K562 (cell line): ENCODE results near the gene USP16. TPM values are rescaled to one million over a fixed set of nuclear protein-coding genes. Genes with fewer than 3 reads are reported as not detected.

Source experiments
- ARHGAP35 ChIP-seq: fragments of 450-650 bp; IDR thresholded peaks from 2 replicates; pipeline ENCODE4 v1.6.1; 2018; ENCODE audit not compliant: partially characterized antibody
- BRD9 ChIP-seq: fragments of 450-650 bp; IDR thresholded peaks from 2 replicates; pipeline ENCODE4 v1.6.1; 2018; ENCODE audit warnings: low read depth; ENCODE audit not compliant: partially characterized antibody
- CEBPG ChIP-seq, 3 experiments: fragments of 200-800 bp in 1 of 3; sonication (Bioruptor generic) in 1 of 3; sonication (generic) in 1 of 3; formaldehyde crosslinking in 1 of 3; IDR thresholded peaks in 2 of 3; conservative IDR thresholded peaks in 1 of 3; 2 replicates each; pipeline versions ENCODE4 v1.6.1 to v1.8.0; 2016 to 2022; ENCODE audit warnings: missing compliant biosample characterization in 2 of 3, missing genetic modification characterization in 2 of 3, mild to moderate bottlenecking in 1 of 3, missing genetic modification reagents in 1 of 3
- ETS2 ChIP-seq: IDR thresholded peaks from 2 replicates; pipeline ENCODE4 v1.6.1; 2016; ENCODE audit warnings: borderline replicate concordance, missing genetic modification characterization, mild to moderate bottlenecking, moderate library complexity, missing compliant biosample characterization; ENCODE audit not compliant: poor library complexity, severe bottlenecking
- NR2C1 ChIP-seq, 2 experiments: fragments of 450-650 bp; IDR thresholded peaks; 2 replicates each; pipeline ENCODE4 v1.6.1; 2017; ENCODE audit warnings: mild to moderate bottlenecking in 2 of 2, antibody characterized with exemption in 1 of 2, inconsistent platforms in 1 of 2, missing compliant biosample characterization in 1 of 2, missing genetic modification characterization in 1 of 2
- PTBP1 ChIP-seq: fragments of 200-400 bp; formaldehyde crosslinking; IDR thresholded peaks from 2 replicates; pipeline ENCODE4 v1.6.1; 2017; ENCODE audit warnings: low read depth, low read length
- SOX6 ChIP-seq: fragments of 450-650 bp; IDR thresholded peaks from 2 replicates; pipeline ENCODE4 v1.6.1; 2014; ENCODE audit warnings: mild to moderate bottlenecking
- TAF7 ChIP-seq: fragments of 450-650 bp; IDR thresholded peaks from 2 replicates; pipeline ENCODE4 v1.6.1; 2016; ENCODE audit warnings: missing genetic modification characterization, missing compliant biosample characterization
- TBP ChIP-seq: optimal IDR thresholded peaks from 2 replicates; pipeline ENCODE3; 2011; ENCODE audit warnings: low read depth, low read length, improper control_type of control experiment
- polyA plus RNA-seq, 8 experiments: library from polyadenylated mRNA; depleted of rRNA in 4 of 8; stranded (reverse) in 5 of 8; unstranded in 3 of 8; fragments of >200 nt; fragmentation: Nextera tagmentation in 2 of 8; fragmentation: Illumina TruSeq in 1 of 8; extraction: Ambion mirVana in 2 of 8; extraction: Trizol in 1 of 8; gene quantifications; 2 replicates each; pipeline versions ENCODE4 v1.2.1 to v1.2.3, GENCODE V29; 2011 to 2014; ENCODE audit warnings: inconsistent platforms in 1 of 8, missing spikeins in 1 of 8
- total RNA-seq, 7 experiments: library from RNA; depleted of rRNA in 6 of 7; stranded (reverse); fragments of >200 nt in 6 of 7; fragmentation: Illumina TruSeq in 2 of 7; extraction: Trizol in 2 of 7; gene quantifications; 2 replicates each; pipeline versions ENCODE4 v1.2.1 to v1.2.3, GENCODE V29; 2011 to 2021; ENCODE audit warnings: low replicate concordance in 1 of 7
- TF ChIP-seq, protein P1 (sequence below): fragments of 200-600 bp; sonication (generic); IDR thresholded peaks from one replicate; pipeline ENCODE4 v1.6.1; 2012; ENCODE audit warnings: mild to moderate bottlenecking, low read depth, low read length, inconsistent platforms
- TF ChIP-seq, protein P2 (sequence below), 2 experiments: fragments of 450-650 bp; conservative IDR thresholded peaks; 2 replicates each; pipeline ENCODE4 v1.6.1; 2017; ENCODE audit warnings: mild to moderate bottlenecking in 2 of 2, moderate library complexity in 2 of 2
- TF ChIP-seq, protein P3 (sequence below): sonication (generic); formaldehyde crosslinking; IDR thresholded peaks from 2 replicates; pipeline ENCODE4 v1.8.1; 2022; ENCODE audit warnings: missing genetic modification reagents

The USP16 gene
- total and polyA plus RNA-seq, 9 of the 15 experiments (the other 6 are each of a cell fraction or from before 2014, with no cell fraction given), result 38.4 to 90.9 (median 62.8) TPM

DNA sequence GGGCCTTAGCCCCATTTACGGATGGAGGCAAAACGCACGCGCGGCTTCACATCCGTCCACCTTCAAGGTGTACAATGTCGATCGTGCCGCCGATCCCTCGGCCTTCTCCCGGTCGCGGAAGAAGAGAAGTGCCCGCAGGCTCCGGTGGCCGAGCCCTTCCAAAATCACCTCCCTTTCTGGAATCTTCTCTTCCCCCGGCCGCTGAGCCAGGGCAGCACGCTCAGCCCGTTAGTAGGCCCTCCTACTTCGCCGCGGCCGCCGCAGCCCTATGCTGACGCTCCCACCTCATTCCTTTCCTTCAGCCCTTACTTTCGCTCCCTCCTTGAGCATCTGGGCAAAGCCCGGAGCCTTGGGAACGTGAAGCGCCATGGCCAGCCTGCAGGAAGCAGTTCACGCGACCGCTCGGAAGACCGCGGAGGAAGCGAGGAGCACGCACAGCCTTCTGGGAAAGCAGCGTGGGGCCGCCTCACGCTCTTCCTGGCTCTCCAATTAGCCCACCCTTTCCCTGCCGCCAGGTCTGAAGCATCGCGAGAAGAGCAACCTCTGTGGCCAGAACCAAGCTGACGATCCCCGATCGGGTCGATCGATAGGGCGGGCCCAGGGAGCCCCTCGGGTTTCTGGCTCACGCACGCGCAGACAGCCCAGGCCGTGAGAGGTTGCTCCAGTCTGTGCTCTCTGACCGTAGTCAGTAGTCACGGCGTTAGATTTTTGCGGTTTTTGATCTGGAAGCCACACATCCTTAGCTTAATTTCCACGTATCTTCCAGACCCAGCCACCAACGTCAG lies 48.9 kb downstream of the USP16 start, which contains the start of gene CCT8 (continued):
- no peak for TF ChIP-seq NR2C1 (IDR thresholded peaks at IDR 0.05)
- TF ChIP-seq NR2C1 (tag; IDR thresholded peaks at IDR 0.05), result 0 out of 2 replicates have a peak, but pooled peaks have one; percentile 12
- no peak for TF ChIP-seq PTBP1
- TF ChIP-seq, protein P1, sequence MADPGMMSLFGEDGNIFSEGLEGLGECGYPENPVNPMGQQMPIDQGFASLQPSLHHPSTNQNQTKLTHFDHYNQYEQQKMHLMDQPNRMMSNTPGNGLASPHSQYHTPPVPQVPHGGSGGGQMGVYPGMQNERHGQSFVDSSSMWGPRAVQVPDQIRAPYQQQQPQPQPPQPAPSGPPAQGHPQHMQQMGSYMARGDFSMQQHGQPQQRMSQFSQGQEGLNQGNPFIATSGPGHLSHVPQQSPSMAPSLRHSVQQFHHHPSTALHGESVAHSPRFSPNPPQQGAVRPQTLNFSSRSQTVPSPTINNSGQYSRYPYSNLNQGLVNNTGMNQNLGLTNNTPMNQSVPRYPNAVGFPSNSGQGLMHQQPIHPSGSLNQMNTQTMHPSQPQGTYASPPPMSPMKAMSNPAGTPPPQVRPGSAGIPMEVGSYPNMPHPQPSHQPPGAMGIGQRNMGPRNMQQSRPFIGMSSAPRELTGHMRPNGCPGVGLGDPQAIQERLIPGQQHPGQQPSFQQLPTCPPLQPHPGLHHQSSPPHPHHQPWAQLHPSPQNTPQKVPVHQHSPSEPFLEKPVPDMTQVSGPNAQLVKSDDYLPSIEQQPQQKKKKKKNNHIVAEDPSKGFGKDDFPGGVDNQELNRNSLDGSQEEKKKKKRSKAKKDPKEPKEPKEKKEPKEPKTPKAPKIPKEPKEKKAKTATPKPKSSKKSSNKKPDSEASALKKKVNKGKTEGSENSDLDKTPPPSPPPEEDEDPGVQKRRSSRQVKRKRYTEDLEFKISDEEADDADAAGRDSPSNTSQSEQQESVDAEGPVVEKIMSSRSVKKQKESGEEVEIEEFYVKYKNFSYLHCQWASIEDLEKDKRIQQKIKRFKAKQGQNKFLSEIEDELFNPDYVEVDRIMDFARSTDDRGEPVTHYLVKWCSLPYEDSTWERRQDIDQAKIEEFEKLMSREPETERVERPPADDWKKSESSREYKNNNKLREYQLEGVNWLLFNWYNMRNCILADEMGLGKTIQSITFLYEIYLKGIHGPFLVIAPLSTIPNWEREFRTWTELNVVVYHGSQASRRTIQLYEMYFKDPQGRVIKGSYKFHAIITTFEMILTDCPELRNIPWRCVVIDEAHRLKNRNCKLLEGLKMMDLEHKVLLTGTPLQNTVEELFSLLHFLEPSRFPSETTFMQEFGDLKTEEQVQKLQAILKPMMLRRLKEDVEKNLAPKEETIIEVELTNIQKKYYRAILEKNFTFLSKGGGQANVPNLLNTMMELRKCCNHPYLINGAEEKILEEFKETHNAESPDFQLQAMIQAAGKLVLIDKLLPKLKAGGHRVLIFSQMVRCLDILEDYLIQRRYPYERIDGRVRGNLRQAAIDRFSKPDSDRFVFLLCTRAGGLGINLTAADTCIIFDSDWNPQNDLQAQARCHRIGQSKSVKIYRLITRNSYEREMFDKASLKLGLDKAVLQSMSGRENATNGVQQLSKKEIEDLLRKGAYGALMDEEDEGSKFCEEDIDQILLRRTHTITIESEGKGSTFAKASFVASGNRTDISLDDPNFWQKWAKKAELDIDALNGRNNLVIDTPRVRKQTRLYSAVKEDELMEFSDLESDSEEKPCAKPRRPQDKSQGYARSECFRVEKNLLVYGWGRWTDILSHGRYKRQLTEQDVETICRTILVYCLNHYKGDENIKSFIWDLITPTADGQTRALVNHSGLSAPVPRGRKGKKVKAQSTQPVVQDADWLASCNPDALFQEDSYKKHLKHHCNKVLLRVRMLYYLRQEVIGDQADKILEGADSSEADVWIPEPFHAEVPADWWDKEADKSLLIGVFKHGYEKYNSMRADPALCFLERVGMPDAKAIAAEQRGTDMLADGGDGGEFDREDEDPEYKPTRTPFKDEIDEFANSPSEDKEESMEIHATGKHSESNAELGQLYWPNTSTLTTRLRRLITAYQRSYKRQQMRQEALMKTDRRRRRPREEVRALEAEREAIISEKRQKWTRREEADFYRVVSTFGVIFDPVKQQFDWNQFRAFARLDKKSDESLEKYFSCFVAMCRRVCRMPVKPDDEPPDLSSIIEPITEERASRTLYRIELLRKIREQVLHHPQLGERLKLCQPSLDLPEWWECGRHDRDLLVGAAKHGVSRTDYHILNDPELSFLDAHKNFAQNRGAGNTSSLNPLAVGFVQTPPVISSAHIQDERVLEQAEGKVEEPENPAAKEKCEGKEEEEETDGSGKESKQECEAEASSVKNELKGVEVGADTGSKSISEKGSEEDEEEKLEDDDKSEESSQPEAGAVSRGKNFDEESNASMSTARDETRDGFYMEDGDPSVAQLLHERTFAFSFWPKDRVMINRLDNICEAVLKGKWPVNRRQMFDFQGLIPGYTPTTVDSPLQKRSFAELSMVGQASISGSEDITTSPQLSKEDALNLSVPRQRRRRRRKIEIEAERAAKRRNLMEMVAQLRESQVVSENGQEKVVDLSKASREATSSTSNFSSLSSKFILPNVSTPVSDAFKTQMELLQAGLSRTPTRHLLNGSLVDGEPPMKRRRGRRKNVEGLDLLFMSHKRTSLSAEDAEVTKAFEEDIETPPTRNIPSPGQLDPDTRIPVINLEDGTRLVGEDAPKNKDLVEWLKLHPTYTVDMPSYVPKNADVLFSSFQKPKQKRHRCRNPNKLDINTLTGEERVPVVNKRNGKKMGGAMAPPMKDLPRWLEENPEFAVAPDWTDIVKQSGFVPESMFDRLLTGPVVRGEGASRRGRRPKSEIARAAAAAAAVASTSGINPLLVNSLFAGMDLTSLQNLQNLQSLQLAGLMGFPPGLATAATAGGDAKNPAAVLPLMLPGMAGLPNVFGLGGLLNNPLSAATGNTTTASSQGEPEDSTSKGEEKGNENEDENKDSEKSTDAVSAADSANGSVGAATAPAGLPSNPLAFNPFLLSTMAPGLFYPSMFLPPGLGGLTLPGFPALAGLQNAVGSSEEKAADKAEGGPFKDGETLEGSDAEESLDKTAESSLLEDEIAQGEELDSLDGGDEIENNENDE, result no peak
- TF ChIP-seq ETS2, result no peak
- TF ChIP-seq, protein P2, sequence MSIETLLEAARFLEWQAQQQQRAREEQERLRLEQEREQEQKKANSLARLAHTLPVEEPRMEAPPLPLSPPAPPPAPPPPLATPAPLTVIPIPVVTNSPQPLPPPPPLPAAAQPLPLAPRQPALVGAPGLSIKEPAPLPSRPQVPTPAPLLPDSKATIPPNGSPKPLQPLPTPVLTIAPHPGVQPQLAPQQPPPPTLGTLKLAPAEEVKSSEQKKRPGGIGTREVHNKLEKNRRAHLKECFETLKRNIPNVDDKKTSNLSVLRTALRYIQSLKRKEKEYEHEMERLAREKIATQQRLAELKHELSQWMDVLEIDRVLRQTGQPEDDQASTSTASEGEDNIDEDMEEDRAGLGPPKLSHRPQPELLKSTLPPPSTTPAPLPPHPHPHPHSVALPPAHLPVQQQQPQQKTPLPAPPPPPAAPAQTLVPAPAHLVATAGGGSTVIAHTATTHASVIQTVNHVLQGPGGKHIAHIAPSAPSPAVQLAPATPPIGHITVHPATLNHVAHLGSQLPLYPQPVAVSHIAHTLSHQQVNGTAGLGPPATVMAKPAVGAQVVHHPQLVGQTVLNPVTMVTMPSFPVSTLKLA (conservative IDR thresholded peaks at IDR 0.05), result peak; percentile 87 to 94
- peak; percentile 96 for TF ChIP-seq ARHGAP35
- no peak; the same call in 1 of the 2 replicates for TF ChIP-seq CEBPG (CRISPR knock-in tag; IDR thresholded peaks at IDR 0.05)
- TF ChIP-seq CEBPG (tag; conservative IDR thresholded peaks at IDR 0.05 in 1 of 2, IDR thresholded peaks at IDR 0.05 in 1 of 2), result no peak
- peak; percentile 91 for TF ChIP-seq TBP
- peak; percentile 55 for TF ChIP-seq BRD9
- TF ChIP-seq TAF7, result peak; percentile 76
- peak; percentile 51; the same call in 1 of the 2 replicates for TF ChIP-seq SOX6
- TF ChIP-seq, protein P3, sequence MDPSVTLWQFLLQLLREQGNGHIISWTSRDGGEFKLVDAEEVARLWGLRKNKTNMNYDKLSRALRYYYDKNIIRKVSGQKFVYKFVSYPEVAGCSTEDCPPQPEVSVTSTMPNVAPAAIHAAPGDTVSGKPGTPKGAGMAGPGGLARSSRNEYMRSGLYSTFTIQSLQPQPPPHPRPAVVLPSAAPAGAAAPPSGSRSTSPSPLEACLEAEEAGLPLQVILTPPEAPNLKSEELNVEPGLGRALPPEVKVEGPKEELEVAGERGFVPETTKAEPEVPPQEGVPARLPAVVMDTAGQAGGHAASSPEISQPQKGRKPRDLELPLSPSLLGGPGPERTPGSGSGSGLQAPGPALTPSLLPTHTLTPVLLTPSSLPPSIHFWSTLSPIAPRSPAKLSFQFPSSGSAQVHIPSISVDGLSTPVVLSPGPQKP (CRISPR knock-in tag), result no peak
